Colonic mucosa (tissue), 4 donors: ENCODE data around the gene ACTRT2. TPM values are rescaled to one million over a fixed set of nuclear protein-coding genes. Genes with fewer than 3 reads are reported as not detected.

ENCODE experiments used
- DNase-seq: peaks from one replicate; pipeline ENCODE4 v3.0.0-alpha.2; 2020
- H3K27ac ChIP-seq: fragments of 200-600 bp; one replicate; pipeline ENCODE4 v1.8.0; 2021
- H3K27me3 ChIP-seq: fragments of 200-600 bp; one replicate; pipeline ENCODE4 v1.8.0; 2021
- H3K36me3 ChIP-seq: fragments of 200-600 bp; one replicate; pipeline ENCODE4 v1.8.0; 2021
- H3K4me1 ChIP-seq: fragments of 200-600 bp; one replicate; pipeline ENCODE4 v1.8.0; 2021; ENCODE audit warnings: mild to moderate bottlenecking
- H3K4me3 ChIP-seq: fragments of 200-600 bp; one replicate; pipeline ENCODE4 v1.8.0; 2021
- H3K9ac ChIP-seq, 2 donors: one replicate each; pipeline ENCODE4 v1.7.0; 2013; ENCODE audit warnings: control low read depth in 2 of 2, low read depth in 2 of 2, low read length in 2 of 2
- H3K9me3 ChIP-seq: fragments of 200-600 bp; one replicate; pipeline ENCODE4 v1.8.0; 2021
- intact Hi-C: fragments of 100-400 bp; cut with DNase I; formaldehyde crosslinking; loops from one replicate; pipeline ENCODE4 v1.14.1; 2022
- total RNA-seq, 2 donors: library from RNA; stranded (reverse); fragmentation: NEBNext Ultra II Directional in 1 of 2; extraction: Animal tissue kit (Norgen Biotek cat#: 25700) in 1 of 2; gene quantifications; one replicate each; pipeline ENCODE4 v1.2.1, GENCODE V29; 2021
- TF ChIP-seq, protein P1 (sequence below): fragments of 200-600 bp; IDR thresholded peaks from one replicate; pipeline ENCODE4 v1.8.0; 2022; ENCODE audit warnings: antibody characterized with exemption, mild to moderate bottlenecking
- donor health status: healthy.
- donor health status: DM: no; HTN: no; CAD: no.
- donor health status: DM: no; HTN: no; CAD: no.

Gene ACTRT2
- total RNA-seq, 2 donors from 2014 or later: not detected

GRCh38 chr1:2999571-2999970 lies 21.7 kb upstream of the ACTRT2 start:
- intact Hi-C loops: no loop called here

GRCh38 chr1:3000214-3000613 lies 21.1 kb upstream of the ACTRT2 start:
- intact Hi-C loops: no loop called here
- H3K36me3 ChIP-seq: no peaks in the 10 kb centered on the region

More at GRCh38 chr1:2999571-2999970, 21.7 kb upstream of the ACTRT2 start:
- H3K27me3 ChIP-seq: no peaks in the 10 kb centered on the region
- DNase-seq: no peak
- H3K4me3 ChIP-seq: no peak overlapping the region
- H3K27ac ChIP-seq: no peak overlapping the region
- TF ChIP-seq, protein P1, sequence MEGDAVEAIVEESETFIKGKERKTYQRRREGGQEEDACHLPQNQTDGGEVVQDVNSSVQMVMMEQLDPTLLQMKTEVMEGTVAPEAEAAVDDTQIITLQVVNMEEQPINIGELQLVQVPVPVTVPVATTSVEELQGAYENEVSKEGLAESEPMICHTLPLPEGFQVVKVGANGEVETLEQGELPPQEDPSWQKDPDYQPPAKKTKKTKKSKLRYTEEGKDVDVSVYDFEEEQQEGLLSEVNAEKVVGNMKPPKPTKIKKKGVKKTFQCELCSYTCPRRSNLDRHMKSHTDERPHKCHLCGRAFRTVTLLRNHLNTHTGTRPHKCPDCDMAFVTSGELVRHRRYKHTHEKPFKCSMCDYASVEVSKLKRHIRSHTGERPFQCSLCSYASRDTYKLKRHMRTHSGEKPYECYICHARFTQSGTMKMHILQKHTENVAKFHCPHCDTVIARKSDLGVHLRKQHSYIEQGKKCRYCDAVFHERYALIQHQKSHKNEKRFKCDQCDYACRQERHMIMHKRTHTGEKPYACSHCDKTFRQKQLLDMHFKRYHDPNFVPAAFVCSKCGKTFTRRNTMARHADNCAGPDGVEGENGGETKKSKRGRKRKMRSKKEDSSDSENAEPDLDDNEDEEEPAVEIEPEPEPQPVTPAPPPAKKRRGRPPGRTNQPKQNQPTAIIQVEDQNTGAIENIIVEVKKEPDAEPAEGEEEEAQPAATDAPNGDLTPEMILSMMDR: no peak
- H3K36me3 ChIP-seq: no peaks in the 10 kb centered on the region
- H3K9me3 ChIP-seq: no peaks in the 10 kb centered on the region
- no peaks in the 10 kb centered on the region for H3K4me1 ChIP-seq
- H3K9ac ChIP-seq: no peak overlapping the region

GRCh38 chr1:3000671-3001470 lies 20.4 kb upstream of the ACTRT2 start:
- H3K27me3 ChIP-seq: no peaks in the 10 kb centered on the region
- no peaks in the 10 kb centered on the region for H3K9me3 ChIP-seq
- no peak overlapping the region for H3K9ac ChIP-seq
- no peaks in the 10 kb centered on the region for H3K36me3 ChIP-seq
- no peak for DNase-seq
- H3K27ac ChIP-seq: no peak overlapping the region
- TF ChIP-seq, protein P1: no peak
- intact Hi-C loops: no loop called here
- no peaks in the 10 kb centered on the region for H3K4me1 ChIP-seq
- no peak overlapping the region for H3K4me3 ChIP-seq

More at GRCh38 chr1:3000214-3000613, 21.1 kb upstream of the ACTRT2 start:
- no peak for DNase-seq
- H3K4me3 ChIP-seq: no peak overlapping the region
- TF ChIP-seq, protein P1: no peak
- no peaks in the 10 kb centered on the region for H3K27me3 ChIP-seq
- no peaks in the 10 kb centered on the region for H3K9me3 ChIP-seq
- H3K9ac ChIP-seq: no peak overlapping the region
- H3K4me1 ChIP-seq: no peaks in the 10 kb centered on the region
- H3K27ac ChIP-seq: no peak overlapping the region

- no peak overlapping the region for H3K27ac ChIP-seq
- no peak for DNase-seq
- no peak overlapping the region for H3K4me3 ChIP-seq
- TF ChIP-seq, protein P1: no peak
- no peak overlapping the region for H3K9ac ChIP-seq
- H3K4me1 ChIP-seq: no peaks in the 10 kb centered on the region
- intact Hi-C loops: no loop called here
- H3K9me3 ChIP-seq: no peaks in the 10 kb centered on the region
- H3K36me3 ChIP-seq: no peaks in the 10 kb centered on the region
- H3K27me3 ChIP-seq: no peaks in the 10 kb centered on the region
These were observed 19.6 kb upstream of the ACTRT2 start for GRCh38 chr1:3001471-3002348.

DNA sequence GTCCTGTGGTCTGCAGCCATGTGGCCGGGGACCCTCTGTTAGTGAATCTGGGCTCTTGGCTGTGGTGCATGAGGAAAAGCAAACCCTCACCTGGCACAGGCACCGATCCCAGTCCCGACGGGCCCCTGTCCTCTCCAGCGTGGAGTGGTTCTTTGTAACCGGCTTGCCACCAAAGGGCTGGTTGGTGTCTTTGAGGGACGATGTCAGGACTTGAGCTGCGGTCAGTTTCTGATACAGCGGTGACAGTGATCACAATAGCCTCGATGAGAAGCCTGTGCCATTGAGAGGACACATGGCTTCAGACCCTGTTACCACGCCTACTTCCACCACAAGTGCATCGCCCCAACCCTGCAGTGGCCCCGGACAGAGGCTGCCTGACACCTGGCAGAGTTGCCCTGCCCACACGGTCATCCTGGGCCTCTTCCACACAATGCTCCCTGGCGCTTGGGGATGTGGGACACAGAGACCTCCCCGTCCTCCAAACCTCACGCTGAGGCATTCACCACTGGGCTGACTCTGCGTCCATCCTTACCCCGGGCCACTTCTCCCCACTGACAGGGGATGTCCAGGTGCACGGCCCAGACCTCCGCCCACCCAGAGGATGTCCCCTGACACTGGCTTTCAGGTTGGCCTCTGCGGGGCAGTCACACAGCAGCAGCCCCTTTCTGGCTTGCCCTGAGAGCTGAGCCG lies 18.8 kb upstream of the ACTRT2 start:
- Histone ChIP-seq H3K4me3 (no peak overlapping the region), H3K4me1 (no peaks in the 10 kb centered on the region), H3K36me3 (no peaks in the 10 kb centered on the region), H3K27ac (no peak overlapping the region), H3K9me3 (no peaks in the 10 kb centered on the region), H3K27me3 (no peaks in the 10 kb centered on the region), H3K9ac (no peak overlapping the region)
- TF ChIP-seq, protein P1: no peak
- no peak for DNase-seq
- intact Hi-C loops: no loop called here
